MM.1S (cell line): ENCODE data around the gene CSNK1D.

Experiments
- DNase-seq: peaks from one replicate; pipeline ENCODE4 v3.0.0-alpha.2; 2015
- H2AFZ ChIP-seq: fragments of 300-600 bp; sonication (generic); 2 replicates; pipeline ENCODE4 v1.6.0; 2016; ENCODE audit warnings: antibody characterized with exemption, low read length
- H3F3A ChIP-seq: fragments of 300-600 bp; sonication (generic); 2 replicates; pipeline ENCODE4 v1.6.1; 2016; ENCODE audit warnings: mild to moderate bottlenecking, antibody characterized with exemption, low read length, moderate library complexity, mixed read lengths; ENCODE audit not compliant: insufficient read depth
- H3K27ac ChIP-seq: fragments of 300-600 bp; sonication (generic); 2 replicates; pipeline ENCODE4 v1.5.1; 2016; ENCODE audit warnings: mild to moderate bottlenecking, low read length
- H3K27me3 ChIP-seq: fragments of 300-600 bp; sonication (generic); replicated peaks from 2 replicates; pipeline ENCODE4 v1.6.0; 2016; ENCODE audit warnings: low read length; ENCODE audit not compliant: insufficient read depth
- H3K36me3 ChIP-seq: fragments of 300-600 bp; sonication (generic); replicated peaks from 2 replicates; pipeline ENCODE4 v1.6.1; 2016; ENCODE audit warnings: mild to moderate bottlenecking, low read length, mixed read lengths; ENCODE audit not compliant: insufficient read depth
- H3K4me1 ChIP-seq: fragments of 300-600 bp; sonication (generic); 2 replicates; pipeline ENCODE4 v1.6.1; 2016; ENCODE audit warnings: low read length, mixed read lengths
- H3K4me2 ChIP-seq: fragments of 300-600 bp; sonication (generic); 2 replicates; pipeline ENCODE4 v1.6.0; 2016; ENCODE audit warnings: low read depth, low read length
- H3K4me3 ChIP-seq: fragments of 300-600 bp; sonication (generic); 2 replicates; pipeline ENCODE4 v1.5.1; 2016; ENCODE audit warnings: low read length, mixed read lengths
- H3K79me2 ChIP-seq: fragments of 300-600 bp; sonication (generic); 2 replicates; pipeline ENCODE4 v1.6.1; 2016; ENCODE audit warnings: mixed run types, low read length, mixed read lengths
- H3K9ac ChIP-seq: fragments of 300-600 bp; sonication (generic); 2 replicates; pipeline ENCODE4 v1.6.1; 2016; ENCODE audit warnings: low read length, mixed read lengths
- H3K9me2 ChIP-seq: fragments of 300-600 bp; sonication (generic); replicated peaks from 2 replicates; pipeline ENCODE4 v1.6.1; 2016; ENCODE audit warnings: mild to moderate bottlenecking, low read length, mixed read lengths; ENCODE audit not compliant: insufficient read depth
- H3K9me3 ChIP-seq: fragments of 300-600 bp; sonication (generic); replicated peaks from 2 replicates; pipeline ENCODE4 v1.6.1; 2016; ENCODE audit warnings: mild to moderate bottlenecking, low read length, mixed read lengths; ENCODE audit not compliant: insufficient read depth
- H4K20me1 ChIP-seq: fragments of 300-600 bp; sonication (generic); 2 replicates; pipeline ENCODE4 v1.6.1; 2016; ENCODE audit warnings: mild to moderate bottlenecking, low read length, moderate library complexity, mixed read lengths; ENCODE audit not compliant: insufficient read depth
- EZH2 ChIP-seq: fragments of 300-600 bp; sonication (generic); optimal IDR thresholded peaks from 2 replicates; pipeline ENCODE3; 2017; ENCODE audit warnings: low read depth, mild to moderate bottlenecking, antibody characterized with exemption, low read length, mixed read lengths
- EZH2phosphoT487 ChIP-seq: fragments of 300-600 bp; sonication (generic); IDR thresholded peaks from 2 replicates; pipeline ENCODE4 v1.6.1; 2018; ENCODE audit warnings: antibody characterized with exemption, low read length
- TF ChIP-seq, protein P1 (sequence below): fragments of 300-600 bp; sonication (generic); IDR thresholded peaks from 2 replicates; pipeline ENCODE4 v1.5.1; 2016; ENCODE audit warnings: antibody characterized with exemption, low read length, mixed read lengths

The CSNK1D gene

DNA sequence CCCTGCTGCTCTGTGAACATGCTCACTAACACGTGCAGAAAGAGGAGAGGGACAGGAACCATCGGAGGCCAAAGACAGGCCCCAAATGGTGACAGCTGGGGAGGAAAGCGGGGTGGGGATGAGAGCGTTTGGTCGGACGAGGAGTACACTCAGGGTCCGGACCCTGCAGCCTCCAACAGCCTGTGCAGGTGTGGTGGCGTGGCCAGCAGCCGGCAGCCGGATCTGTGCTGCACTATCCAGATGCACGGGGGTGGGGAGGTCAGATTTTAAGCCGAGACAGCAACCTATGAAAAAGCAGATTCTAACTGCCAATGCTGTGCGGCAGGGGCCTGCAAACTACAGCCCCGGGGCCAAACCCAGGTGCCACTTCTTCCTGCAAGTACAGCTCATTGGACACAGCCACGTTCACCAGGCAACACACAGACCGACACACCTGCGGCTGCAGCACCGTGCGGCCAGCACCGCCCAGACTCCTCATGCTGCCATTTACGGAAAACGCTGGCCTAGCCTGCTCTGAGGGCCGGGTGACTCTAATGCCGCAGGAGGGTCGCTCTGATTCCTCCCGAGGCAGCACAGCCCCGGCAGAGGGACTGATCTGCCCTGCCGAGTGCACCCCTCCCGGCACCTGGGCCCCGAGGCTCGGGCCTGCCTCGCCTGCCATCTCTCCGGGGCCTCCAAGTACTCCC is 23.5 kb downstream of the CSNK1D start:
- Histone ChIP-seq H2AFZ (no peak overlapping the region), H3K9me3 (no peaks in the 10 kb centered on the region), H4K20me1 (no peaks in the 10 kb centered on the region), H3K36me3 (peaks cover 13% of the 10 kb centered on the region; the same call in 1 of the 2 replicates), H3F3A (no peaks in the 10 kb centered on the region), H3K4me1 (no peaks in the 10 kb centered on the region), H3K4me3 (no peak overlapping the region), H3K27ac (no peak overlapping the region), H3K27me3 (no peaks in the 10 kb centered on the region), H3K79me2 (peaks cover 72% of the 10 kb centered on the region), H3K9ac (no peak overlapping the region), H3K4me2 (no peak overlapping the region), H3K9me2 (no peaks in the 10 kb centered on the region)
- TF ChIP-seq, protein P1, sequence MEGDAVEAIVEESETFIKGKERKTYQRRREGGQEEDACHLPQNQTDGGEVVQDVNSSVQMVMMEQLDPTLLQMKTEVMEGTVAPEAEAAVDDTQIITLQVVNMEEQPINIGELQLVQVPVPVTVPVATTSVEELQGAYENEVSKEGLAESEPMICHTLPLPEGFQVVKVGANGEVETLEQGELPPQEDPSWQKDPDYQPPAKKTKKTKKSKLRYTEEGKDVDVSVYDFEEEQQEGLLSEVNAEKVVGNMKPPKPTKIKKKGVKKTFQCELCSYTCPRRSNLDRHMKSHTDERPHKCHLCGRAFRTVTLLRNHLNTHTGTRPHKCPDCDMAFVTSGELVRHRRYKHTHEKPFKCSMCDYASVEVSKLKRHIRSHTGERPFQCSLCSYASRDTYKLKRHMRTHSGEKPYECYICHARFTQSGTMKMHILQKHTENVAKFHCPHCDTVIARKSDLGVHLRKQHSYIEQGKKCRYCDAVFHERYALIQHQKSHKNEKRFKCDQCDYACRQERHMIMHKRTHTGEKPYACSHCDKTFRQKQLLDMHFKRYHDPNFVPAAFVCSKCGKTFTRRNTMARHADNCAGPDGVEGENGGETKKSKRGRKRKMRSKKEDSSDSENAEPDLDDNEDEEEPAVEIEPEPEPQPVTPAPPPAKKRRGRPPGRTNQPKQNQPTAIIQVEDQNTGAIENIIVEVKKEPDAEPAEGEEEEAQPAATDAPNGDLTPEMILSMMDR = no peak
- no peak for TF ChIP-seq EZH2phosphoT487
- TF ChIP-seq EZH2 = no peak
- DNase-seq = no peak

- no peaks in the 10 kb centered on the region for H3K9me2 ChIP-seq
- H3K4me2 ChIP-seq = no peak overlapping the region
- H3K9ac ChIP-seq = no peak overlapping the region
- H3K79me2 ChIP-seq = peaks cover 74% of the 10 kb centered on the region
- H2AFZ ChIP-seq = no peak overlapping the region
- H3K4me3 ChIP-seq = no peak overlapping the region
- H3F3A ChIP-seq = no peaks in the 10 kb centered on the region
- TF ChIP-seq EZH2 (no peak), EZH2phosphoT487 (no peak)
- TF ChIP-seq, protein P1 = no peak
- DNase-seq = no peak
- no peaks in the 10 kb centered on the region for H3K4me1 ChIP-seq
- H3K27ac ChIP-seq = no peak overlapping the region
- no peaks in the 10 kb centered on the region for H3K9me3 ChIP-seq
- no peaks in the 10 kb centered on the region for H4K20me1 ChIP-seq
- no peaks in the 10 kb centered on the region for H3K27me3 ChIP-seq
- H3K36me3 ChIP-seq = peaks cover 17% of the 10 kb centered on the region; the same call in 1 of the 2 replicates
Observed at GRCh38 chr17:82248815-82249674, 24.5 kb downstream of the CSNK1D start.

DNA sequence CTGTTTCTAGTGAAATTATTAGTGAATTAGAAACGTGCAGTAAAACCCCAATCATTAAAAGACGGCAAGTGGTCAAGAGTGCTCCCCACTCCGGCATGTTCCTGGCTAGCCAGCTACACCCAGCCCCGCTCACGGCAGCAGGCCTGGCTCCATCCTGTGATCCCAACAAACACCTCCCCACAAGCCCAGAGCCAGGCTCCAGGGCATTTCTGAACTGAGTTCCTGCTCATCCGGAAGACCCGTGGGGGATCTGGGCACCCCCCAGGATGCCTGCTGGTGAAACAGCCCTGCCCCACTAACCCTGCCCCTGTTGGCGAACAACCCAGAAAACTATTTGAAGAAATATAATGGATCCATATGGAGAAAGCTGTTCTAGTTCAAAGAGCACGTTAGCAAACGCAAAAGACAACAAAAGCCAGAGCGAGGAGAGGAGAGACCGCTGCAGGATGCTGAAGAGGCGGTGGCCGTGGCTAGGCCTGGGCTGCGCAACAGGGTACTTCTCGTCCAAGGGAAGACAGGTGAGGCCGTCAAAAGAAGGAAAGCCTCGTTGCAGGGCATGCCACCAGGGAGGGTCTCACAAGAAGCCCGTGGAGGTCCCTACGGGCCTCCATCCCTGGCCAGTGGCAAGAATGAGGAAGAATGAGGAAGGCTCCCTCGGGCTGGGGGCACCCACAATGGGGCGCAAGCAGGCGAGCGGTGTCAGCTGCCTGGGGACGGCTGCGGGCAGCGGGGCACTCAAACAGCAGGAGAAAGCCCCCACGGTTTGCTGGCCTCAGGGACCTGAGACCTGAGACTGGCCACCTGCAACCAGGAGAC is 25.4 kb downstream of the CSNK1D start:
- no peak for DNase-seq
- H4K20me1 ChIP-seq = no peaks in the 10 kb centered on the region
- H3K27ac ChIP-seq = no peak overlapping the region
- H3F3A ChIP-seq = no peaks in the 10 kb centered on the region
- no peak overlapping the region for H2AFZ ChIP-seq
- no peak overlapping the region for H3K4me2 ChIP-seq
- no peaks in the 10 kb centered on the region for H3K9me2 ChIP-seq
- H3K27me3 ChIP-seq = no peaks in the 10 kb centered on the region
- no peak for TF ChIP-seq EZH2phosphoT487
- no peak for TF ChIP-seq EZH2
- TF ChIP-seq, protein P1 = no peak
- no peak overlapping the region for H3K4me3 ChIP-seq
- H3K9me3 ChIP-seq = no peaks in the 10 kb centered on the region
- peaks cover 13% of the 10 kb centered on the region; the same call in 1 of the 2 replicates for H3K36me3 ChIP-seq
- no peaks in the 10 kb centered on the region for H3K4me1 ChIP-seq
- peaks cover 77% of the 10 kb centered on the region for H3K79me2 ChIP-seq
- H3K9ac ChIP-seq = no peak overlapping the region
